Left ventricle myocardium inferior (tissue), 1 donor: ENCODE results near the gene GRB10. TPM values are rescaled to one million over a fixed set of nuclear protein-coding genes. Genes with fewer than 3 reads are reported as not detected.

Experiments used
- DNase-seq: peaks from one replicate; pipeline ENCODE4 v3.0.0-alpha.2; 2020
- H3K27ac ChIP-seq: fragments of 200-600 bp; replicated peaks from 2 replicates; pipeline ENCODE4 v1.8.0; 2021
- H3K27me3 ChIP-seq: fragments of 200-600 bp; 2 replicates; pipeline ENCODE4 v1.8.0; 2021; ENCODE audit warnings: low read depth
- H3K36me3 ChIP-seq: fragments of 200-600 bp; 2 replicates; pipeline ENCODE4 v1.8.0; 2021
- H3K4me1 ChIP-seq: fragments of 200-600 bp; 2 replicates; pipeline ENCODE4 v1.8.0; 2021
- H3K4me3 ChIP-seq: fragments of 200-600 bp; 2 replicates; pipeline ENCODE4 v1.8.0; 2021; ENCODE audit warnings: mild to moderate bottlenecking, moderate library complexity
- H3K9me3 ChIP-seq: fragments of 200-600 bp; replicated peaks from 2 replicates; pipeline ENCODE4 v1.8.0; 2021
- CTCF ChIP-seq: fragments of 200-600 bp; IDR thresholded peaks from 2 replicates; pipeline ENCODE4 v1.8.0; 2021; ENCODE audit warnings: antibody characterized with exemption, mild to moderate bottlenecking, borderline replicate concordance
- intact Hi-C: fragments of 100-400 bp; cut with micrococcal nuclease; formaldehyde crosslinking; loops from one replicate; pipeline ENCODE4 v1.11.0; 2022
- total RNA-seq: library from RNA; stranded (reverse); fragmentation: NEBNext Ultra II Directional; extraction: Animal tissue kit (Norgen Biotek cat#: 25700); gene quantifications from one replicate; pipeline ENCODE4 v1.2.1, GENCODE V29; 2021
- donor health status: DM: no; HTN: yes; CAD: no; lungs with severe emphysema.

Gene GRB10
- total RNA-seq, 1 donor from 2014 or later, result 40.6 TPM

- DNase-seq, result no peak
- intact Hi-C loops, result loop anchor here (10.0 kb wide), 1 partner anchor 66 kb away; the partner anchor contains the start of gene GRB10
- no peak overlapping the region for H3K27ac ChIP-seq
- no peak overlapping the region for H3K4me3 ChIP-seq
- TF ChIP-seq CTCF, result no peak
- no peaks in the 10 kb centered on the region for H3K27me3 ChIP-seq
- H3K4me1 ChIP-seq, result peaks cover 88% of the 10 kb centered on the region
- H3K36me3 ChIP-seq, result no peaks in the 10 kb centered on the region
- no peaks in the 10 kb centered on the region for H3K9me3 ChIP-seq
Observed at GRCh38 chr7:50718876-50719275, 63.8 kb downstream of the GRB10 start.

- no peak overlapping the region for H3K27ac ChIP-seq
- H3K4me1 ChIP-seq, result peaks cover 92% of the 10 kb centered on the region
Observed at GRCh38 chr7:50718311-50718710, 64.4 kb downstream of the GRB10 start.

GRCh38 chr7:50717181-50717580, 65.5 kb downstream of the GRB10 start:
- H3K27ac ChIP-seq, result no peak overlapping the region
- intact Hi-C loops, result loop anchor here (10.0 kb wide), 1 partner anchor 68 kb away; the partner anchor contains the start of gene GRB10
- DNase-seq, result no peak
- H3K4me1 ChIP-seq, result peaks cover 94% of the 10 kb centered on the region
- H3K27me3 ChIP-seq, result no peaks in the 10 kb centered on the region
- TF ChIP-seq CTCF, result no peak
- H3K9me3 ChIP-seq, result no peaks in the 10 kb centered on the region
- no peak overlapping the region for H3K4me3 ChIP-seq
- H3K36me3 ChIP-seq, result no peaks in the 10 kb centered on the region

More at GRCh38 chr7:50718311-50718710, 64.4 kb downstream of the GRB10 start:
- Histone ChIP-seq H3K27me3 (no peaks in the 10 kb centered on the region), H3K36me3 (no peaks in the 10 kb centered on the region), H3K9me3 (no peaks in the 10 kb centered on the region), H3K4me3 (no peak overlapping the region)
- TF ChIP-seq CTCF, result no peak
- intact Hi-C loops, result loop anchor here (10.0 kb wide), 1 partner anchor 66 kb away; the partner anchor contains the start of gene GRB10
- no peak for DNase-seq

GRCh38 chr7:50714857-50715256, 67.8 kb downstream of the GRB10 start:
- no peak for TF ChIP-seq CTCF
- intact Hi-C loops, result loop anchor here (10.0 kb wide), 1 partner anchor 70 kb away; the partner anchor contains the start of gene GRB10
- DNase-seq, result no peak
- Histone ChIP-seq H3K4me1 (peaks cover 94% of the 10 kb centered on the region), H3K36me3 (no peaks in the 10 kb centered on the region), H3K27me3 (no peaks in the 10 kb centered on the region), H3K9me3 (no peaks in the 10 kb centered on the region), H3K4me3 (no peak overlapping the region), H3K27ac (no peak overlapping the region)

GRCh38 chr7:50713123-50713965, 69.4 kb downstream of the GRB10 start:
- Histone ChIP-seq H3K9me3 (no peaks in the 10 kb centered on the region), H3K27me3 (no peaks in the 10 kb centered on the region), H3K27ac (peak overlapping the region; percentile 64), H3K36me3 (no peaks in the 10 kb centered on the region), H3K4me1 (peaks cover 94% of the 10 kb centered on the region), H3K4me3 (no peak overlapping the region)
- no peak for TF ChIP-seq CTCF
- no peak for DNase-seq
- intact Hi-C loops, result loop anchor here (10.0 kb wide), 1 partner anchor 71 kb away; the partner anchor contains the start of gene GRB10
